ENCODE measurements around the gene MMEL1. TPM values are rescaled to one million over a fixed set of nuclear protein-coding genes. Genes with fewer than 3 reads are reported as not detected.

Gene MMEL1
- total RNA-seq, 4 donors from 2014 or later, result 0.78 to 1.7 (median 0.80) TPM; not detected in 1

GRCh38 chr1:2591233-2591580, 41.6 kb downstream of the MMEL1 start:
- WGBS, result 89% methylated on average over 4 of the region's 5 CpGs
- H3K4me3 ChIP-seq, result no peak overlapping the region
- no peaks in the 10 kb centered on the region for H3K9me3 ChIP-seq
- peaks cover 0 to 19% (median 10%) of the 10 kb centered on the region in 4 donors for H3K36me3 ChIP-seq
- peaks cover 0 to 39% (median 3%) of the 10 kb centered on the region in 4 donors for H3K27me3 ChIP-seq
- no peak for DNase-seq (ENCODE audit: extremely low spot score)
- intact Hi-C loops (cut with DNase I), result no loop called here
- H3K4me1 ChIP-seq, result peaks cover 24 to 39% (median 29%) of the 10 kb centered on the region in 4 donors
- no peak for TF ChIP-seq POLR2AphosphoS5 (IDR thresholded peaks at IDR 0.05)
- TF ChIP-seq EP300 (IDR thresholded peaks at IDR 0.05), result no peak
- TF ChIP-seq, protein P1, sequence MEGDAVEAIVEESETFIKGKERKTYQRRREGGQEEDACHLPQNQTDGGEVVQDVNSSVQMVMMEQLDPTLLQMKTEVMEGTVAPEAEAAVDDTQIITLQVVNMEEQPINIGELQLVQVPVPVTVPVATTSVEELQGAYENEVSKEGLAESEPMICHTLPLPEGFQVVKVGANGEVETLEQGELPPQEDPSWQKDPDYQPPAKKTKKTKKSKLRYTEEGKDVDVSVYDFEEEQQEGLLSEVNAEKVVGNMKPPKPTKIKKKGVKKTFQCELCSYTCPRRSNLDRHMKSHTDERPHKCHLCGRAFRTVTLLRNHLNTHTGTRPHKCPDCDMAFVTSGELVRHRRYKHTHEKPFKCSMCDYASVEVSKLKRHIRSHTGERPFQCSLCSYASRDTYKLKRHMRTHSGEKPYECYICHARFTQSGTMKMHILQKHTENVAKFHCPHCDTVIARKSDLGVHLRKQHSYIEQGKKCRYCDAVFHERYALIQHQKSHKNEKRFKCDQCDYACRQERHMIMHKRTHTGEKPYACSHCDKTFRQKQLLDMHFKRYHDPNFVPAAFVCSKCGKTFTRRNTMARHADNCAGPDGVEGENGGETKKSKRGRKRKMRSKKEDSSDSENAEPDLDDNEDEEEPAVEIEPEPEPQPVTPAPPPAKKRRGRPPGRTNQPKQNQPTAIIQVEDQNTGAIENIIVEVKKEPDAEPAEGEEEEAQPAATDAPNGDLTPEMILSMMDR (IDR thresholded peaks at IDR 0.05), result no peak
- no peak for TF ChIP-seq POLR2A (IDR thresholded peaks at IDR 0.05; ENCODE audit: low read depth)
- no peak overlapping the region for H3K27ac ChIP-seq (replicated peaks in 1 of 4)

DNA sequence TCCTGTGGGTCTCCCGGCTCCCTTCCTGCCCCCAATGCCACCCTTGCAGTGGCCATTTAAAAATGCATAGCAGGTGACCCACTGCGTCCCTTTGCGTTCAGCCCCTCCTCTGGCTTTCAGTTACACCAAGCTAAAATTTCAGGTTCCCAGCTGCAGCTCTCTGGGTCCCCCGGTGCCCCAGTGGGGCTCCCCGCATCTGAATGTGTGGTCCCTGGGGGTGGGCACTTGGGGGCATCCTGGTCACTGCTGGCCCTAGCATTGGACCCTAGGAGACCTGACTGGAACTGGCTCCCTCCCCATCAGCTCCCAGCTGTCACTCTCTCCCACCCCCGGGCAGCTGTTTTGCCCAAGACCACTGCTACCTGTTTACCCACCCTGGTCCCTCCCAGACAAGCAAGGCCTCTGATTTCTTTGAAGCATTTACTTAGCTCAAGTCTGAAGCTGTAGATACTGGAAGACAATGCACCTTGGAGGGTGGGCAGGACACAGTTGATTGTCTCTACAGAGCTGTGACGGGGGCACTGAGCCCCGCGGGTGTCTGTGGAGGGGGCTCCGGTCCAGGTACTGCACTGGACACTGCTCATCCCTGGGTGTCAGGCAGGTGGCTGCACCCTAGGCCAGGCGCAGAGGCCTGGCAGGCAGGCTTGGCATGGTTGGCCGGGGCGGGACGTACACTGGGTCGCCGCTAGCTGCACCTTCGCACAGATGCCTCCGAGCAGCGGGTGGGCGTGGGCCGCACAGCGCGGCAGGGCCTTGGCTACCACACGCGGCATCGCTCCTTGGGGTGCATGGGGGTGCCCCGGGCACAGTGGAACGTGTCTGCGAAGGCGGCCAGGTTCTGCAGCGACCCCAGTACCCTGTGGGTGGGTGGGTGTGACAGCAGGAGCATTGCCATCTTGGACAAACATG, 42.3 kb downstream of the MMEL1 start:
- Histone ChIP-seq H3K27me3 (peaks cover 0 to 31% (median 3%) of the 10 kb centered on the region in 4 donors), H3K4me3 (no peak overlapping the region), H3K27ac (replicated peaks in 1 of 4) (no peak overlapping the region), H3K4me1 (peaks cover 25 to 43% (median 30%) of the 10 kb centered on the region in 4 donors), H3K36me3 (peaks cover 0 to 19% (median 10%) of the 10 kb centered on the region in 4 donors), H3K9me3 (no peaks in the 10 kb centered on the region)
- no peak for DNase-seq (ENCODE audit: extremely low spot score)
- no peak for TF ChIP-seq POLR2AphosphoS5 (IDR thresholded peaks at IDR 0.05)
- TF ChIP-seq, protein P1 (IDR thresholded peaks at IDR 0.05), result no peak
- TF ChIP-seq POLR2A (IDR thresholded peaks at IDR 0.05; ENCODE audit: low read depth), result no peak
- intact Hi-C loops (cut with DNase I), result no loop called here
- WGBS, result 96% methylated on average over 10 of the region's 31 CpGs

GRCh38 chr1:2589431-2590232, 43.2 kb downstream of the MMEL1 start:
- intact Hi-C loops (cut with DNase I), result no loop called here
- Histone ChIP-seq H3K4me3 (no peak overlapping the region), H3K4me1 (peaks cover 33 to 52% (median 38%) of the 10 kb centered on the region in 4 donors), H3K27ac (replicated peaks in 1 of 4) (no peak overlapping the region), H3K27me3 (peaks cover 0 to 23% (median under 1%) of the 10 kb centered on the region in 4 donors), H3K9me3 (no peaks in the 10 kb centered on the region), H3K36me3 (peaks cover 0 to 19% (median 10%) of the 10 kb centered on the region in 4 donors)
- 91% methylated on average over 8 of the region's 25 CpGs for WGBS
- no peak for DNase-seq (ENCODE audit: extremely low spot score)
- TF ChIP-seq EP300 (IDR thresholded peaks at IDR 0.05), result no peak
- TF ChIP-seq, protein P1 (IDR thresholded peaks at IDR 0.05), result no peak
- no peak for TF ChIP-seq POLR2AphosphoS5 (IDR thresholded peaks at IDR 0.05)
- TF ChIP-seq POLR2A (IDR thresholded peaks at IDR 0.05; ENCODE audit: low read depth), result no peak

DNA sequence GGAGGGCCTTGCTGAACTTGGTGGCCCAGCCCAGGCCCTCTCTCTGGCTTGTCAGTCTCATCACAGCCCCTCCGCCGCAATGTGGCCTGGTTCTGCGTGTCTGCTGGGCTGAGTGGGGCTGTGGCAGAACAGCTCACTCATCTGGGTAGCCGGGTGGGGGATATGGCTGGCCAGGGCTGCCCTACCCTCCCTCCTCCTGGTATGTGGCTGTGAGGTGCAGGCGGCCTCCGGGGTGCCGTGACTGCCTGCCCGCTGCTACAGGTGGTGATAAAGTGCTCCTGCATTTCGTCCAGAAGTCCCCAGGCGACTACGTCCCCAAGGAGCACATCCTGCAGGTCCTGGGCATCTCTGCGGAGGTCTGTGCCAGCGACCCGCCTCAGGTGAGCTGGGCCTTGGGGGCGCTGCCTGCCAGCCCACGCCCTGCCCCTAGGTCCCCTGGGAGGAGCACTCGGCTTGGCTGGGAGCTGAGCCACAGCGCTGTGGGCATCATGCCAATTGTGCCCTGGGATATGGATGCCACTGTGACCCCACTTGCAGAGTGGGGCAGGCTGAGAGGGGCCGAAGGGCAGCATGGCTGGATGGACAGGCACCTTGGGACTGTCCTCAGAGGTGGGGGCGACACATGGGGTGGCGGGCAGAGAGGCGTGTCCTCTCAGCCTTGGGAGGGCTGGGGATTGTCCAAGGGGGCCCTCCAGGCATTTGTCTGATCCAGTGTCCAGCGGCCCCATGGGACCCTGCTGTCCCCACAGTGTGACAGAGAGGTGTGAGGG, 44.0 kb downstream of the MMEL1 start:
- Histone ChIP-seq H3K4me1 (peaks cover 28 to 52% (median 41%) of the 10 kb centered on the region in 4 donors), H3K4me3 (no peak overlapping the region), H3K36me3 (peaks cover 0 to 19% (median 10%) of the 10 kb centered on the region in 4 donors), H3K27ac (replicated peaks in 1 of 4) (no peak overlapping the region), H3K9me3 (no peaks in the 10 kb centered on the region), H3K27me3 (peaks cover 0 to 15% (median 0%) of the 10 kb centered on the region in 4 donors)
- TF ChIP-seq POLR2AphosphoS5 (IDR thresholded peaks at IDR 0.05) (no peak), POLR2A (IDR thresholded peaks at IDR 0.05; ENCODE audit: low read depth) (no peak), EP300 (IDR thresholded peaks at IDR 0.05) (no peak)
- TF ChIP-seq, protein P1 (IDR thresholded peaks at IDR 0.05), result no peak
- DNase-seq (ENCODE audit: extremely low spot score), result no peak
- intact Hi-C loops (cut with DNase I), result no loop called here
- 84% methylated on average over 8 of the region's 23 CpGs for WGBS
